GM06990 (cell line): ENCODE data around the gene PTPRN2.

Source experiments
- DNase-seq: peaks from one replicate; pipeline ENCODE4 v3.0.0-alpha.2; 2011; ENCODE audit not compliant: insufficient read length; ENCODE audit errors: extremely low read depth
- H3K27me3 ChIP-seq: replicated peaks from 2 replicates; pipeline ENCODE4 v1.6.0; 2011; ENCODE audit warnings: low read length; ENCODE audit not compliant: control insufficient read depth, insufficient read depth
- H3K36me3 ChIP-seq: 2 replicates; pipeline ENCODE4 v1.5.1; 2011; ENCODE audit warnings: low read length; ENCODE audit not compliant: control insufficient read depth, insufficient read depth
- H3K4me3 ChIP-seq: replicated peaks from 2 replicates; pipeline ENCODE4 v1.5.1; 2011; ENCODE audit warnings: low read depth, mild to moderate bottlenecking, control low read depth, low read length
- CTCF ChIP-seq: IDR thresholded peaks from 2 replicates; pipeline ENCODE4 v1.5.1; 2011; ENCODE audit warnings: low read length, control low read depth, mild to moderate bottlenecking, inconsistent platforms; ENCODE audit not compliant: insufficient read depth, poor library complexity, severe bottlenecking

The PTPRN2 gene

GRCh38 chr7:158001003-158001402 lies 586.6 kb downstream of the PTPRN2 start:
- no peak for TF ChIP-seq CTCF
- Histone ChIP-seq H3K27me3 (no peaks in the 10 kb centered on the region), H3K4me3 (no peak overlapping the region), H3K36me3 (no peaks in the 10 kb centered on the region)
- no peak for DNase-seq

GRCh38 chr7:158000160-158000559 lies 587.5 kb downstream of the PTPRN2 start:
- Histone ChIP-seq H3K36me3 (no peaks in the 10 kb centered on the region), H3K27me3 (no peaks in the 10 kb centered on the region), H3K4me3 (no peak overlapping the region)
- no peak for TF ChIP-seq CTCF
- DNase-seq, result no peak

- TF ChIP-seq CTCF, result no peak
- no peak for DNase-seq
- no peaks in the 10 kb centered on the region for H3K36me3 ChIP-seq
- no peaks in the 10 kb centered on the region for H3K27me3 ChIP-seq
- no peak overlapping the region for H3K4me3 ChIP-seq
Observed at GRCh38 chr7:157998884-157999552, 588.6 kb downstream of the PTPRN2 start.

- H3K27me3 ChIP-seq, result no peaks in the 10 kb centered on the region
- no peak for TF ChIP-seq CTCF
- H3K36me3 ChIP-seq, result no peaks in the 10 kb centered on the region
- no peak for DNase-seq
- H3K4me3 ChIP-seq, result no peak overlapping the region
Observed at GRCh38 chr7:157997471-157997870, 590.2 kb downstream of the PTPRN2 start.

- H3K36me3 ChIP-seq, result no peaks in the 10 kb centered on the region
- no peak for DNase-seq
- no peak overlapping the region for H3K4me3 ChIP-seq
- TF ChIP-seq CTCF, result no peak
- H3K27me3 ChIP-seq, result no peaks in the 10 kb centered on the region
Observed at GRCh38 chr7:157997080-157997440, 590.6 kb downstream of the PTPRN2 start.
